ENCODE measurements around the gene SIGMAR1. TPM values are rescaled to one million over a fixed set of nuclear protein-coding genes. Genes with fewer than 3 reads are reported as not detected.

SIGMAR1 gene
- total and polyA plus RNA-seq, 8 donors = 36.0 to 72.1 (median 45.0) TPM

DNA sequence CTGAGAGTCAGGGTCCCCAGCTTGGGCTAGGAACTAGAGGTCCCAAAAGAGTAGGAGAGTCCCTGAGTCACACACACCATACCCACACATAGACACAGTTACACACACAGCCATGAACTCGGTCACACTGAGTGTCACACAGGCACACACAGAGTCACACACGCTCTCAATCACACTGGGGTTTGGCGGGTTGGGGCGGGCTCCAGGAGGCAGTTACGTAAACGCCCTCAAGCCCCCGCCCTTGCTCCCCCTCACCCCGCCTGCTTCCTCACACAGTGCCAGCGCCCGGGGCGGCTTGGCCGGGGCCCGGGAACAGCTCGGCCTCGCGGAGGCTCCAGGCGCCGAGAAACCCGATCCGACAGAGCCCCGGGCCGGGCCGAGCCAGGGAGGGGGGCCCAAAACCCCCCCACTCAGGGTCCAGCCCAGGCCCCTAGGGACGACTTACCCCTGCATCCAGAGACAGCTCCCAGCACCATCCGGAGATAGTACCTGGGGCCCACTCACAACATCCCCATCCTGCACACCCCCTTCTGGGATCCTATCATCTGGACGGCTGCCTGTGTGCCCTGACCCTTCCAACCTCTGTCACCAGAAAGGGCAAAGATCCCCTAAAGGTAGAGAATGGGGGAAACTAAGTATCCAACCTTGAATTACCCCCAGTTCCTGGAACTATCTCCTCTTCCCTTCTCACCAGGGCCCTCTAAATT lies 44.5 kb downstream of the SIGMAR1 start:
- no peaks in the 10 kb centered on the region for H3K9me3 ChIP-seq

DNA sequence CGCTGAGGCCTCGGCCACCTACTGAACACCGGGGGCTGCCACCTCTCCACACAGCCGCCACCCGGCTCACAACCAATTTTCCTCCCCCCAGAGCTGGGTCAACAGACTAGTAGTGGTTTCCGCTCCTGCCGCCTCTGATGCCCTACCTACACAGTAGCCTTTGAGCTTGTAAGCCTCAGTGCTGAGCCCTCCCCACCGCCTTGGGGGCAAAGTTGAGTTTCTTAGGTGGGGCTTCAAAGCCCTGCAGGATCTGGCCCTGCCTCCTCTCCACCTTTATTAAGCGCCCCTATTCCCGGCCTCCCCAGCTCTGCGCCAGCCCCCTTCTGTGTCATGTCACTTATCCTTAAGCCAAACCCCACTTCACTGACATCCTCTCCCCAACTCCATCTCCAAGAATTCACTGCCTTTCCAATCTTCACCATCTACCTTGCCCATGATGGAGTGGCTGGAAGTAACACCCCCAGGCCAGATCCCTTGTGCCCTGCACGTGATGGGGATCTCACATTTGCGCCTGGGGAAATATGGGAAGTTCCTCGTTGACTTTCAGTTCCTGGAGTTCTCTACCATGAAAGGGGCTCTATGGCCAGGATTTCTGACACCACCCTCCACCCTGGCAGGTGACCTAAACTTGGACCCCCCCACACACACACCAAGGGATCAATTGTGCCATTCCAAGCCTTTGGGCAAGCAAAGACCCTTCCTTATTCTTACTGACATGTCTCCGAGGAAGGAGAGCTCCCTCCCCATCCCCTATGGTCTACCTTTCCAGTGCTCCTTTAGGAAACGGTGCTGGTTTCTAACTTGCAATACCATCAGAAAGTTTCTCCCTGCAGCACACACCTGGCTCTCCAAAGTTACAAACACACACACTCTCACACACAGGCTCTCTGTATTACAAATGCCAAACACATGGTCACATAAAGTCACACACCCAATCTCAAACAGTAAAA lies 45.4 kb downstream of the SIGMAR1 start:
- TF ChIP-seq, protein P1, sequence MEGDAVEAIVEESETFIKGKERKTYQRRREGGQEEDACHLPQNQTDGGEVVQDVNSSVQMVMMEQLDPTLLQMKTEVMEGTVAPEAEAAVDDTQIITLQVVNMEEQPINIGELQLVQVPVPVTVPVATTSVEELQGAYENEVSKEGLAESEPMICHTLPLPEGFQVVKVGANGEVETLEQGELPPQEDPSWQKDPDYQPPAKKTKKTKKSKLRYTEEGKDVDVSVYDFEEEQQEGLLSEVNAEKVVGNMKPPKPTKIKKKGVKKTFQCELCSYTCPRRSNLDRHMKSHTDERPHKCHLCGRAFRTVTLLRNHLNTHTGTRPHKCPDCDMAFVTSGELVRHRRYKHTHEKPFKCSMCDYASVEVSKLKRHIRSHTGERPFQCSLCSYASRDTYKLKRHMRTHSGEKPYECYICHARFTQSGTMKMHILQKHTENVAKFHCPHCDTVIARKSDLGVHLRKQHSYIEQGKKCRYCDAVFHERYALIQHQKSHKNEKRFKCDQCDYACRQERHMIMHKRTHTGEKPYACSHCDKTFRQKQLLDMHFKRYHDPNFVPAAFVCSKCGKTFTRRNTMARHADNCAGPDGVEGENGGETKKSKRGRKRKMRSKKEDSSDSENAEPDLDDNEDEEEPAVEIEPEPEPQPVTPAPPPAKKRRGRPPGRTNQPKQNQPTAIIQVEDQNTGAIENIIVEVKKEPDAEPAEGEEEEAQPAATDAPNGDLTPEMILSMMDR (IDR thresholded peaks at IDR 0.05) = no peak
- H3K9me3 ChIP-seq = no peaks in the 10 kb centered on the region
- H3K27ac ChIP-seq = no peak overlapping the region
- ATAC-seq (no peak), DNase-seq (no peak)
- peak overlapping the region in 1 of 2 donors; percentile 40 for H3K4me3 ChIP-seq
- H3K27me3 ChIP-seq = peaks cover 52 to 77% of the 10 kb centered on the region in 2 donors
- peaks cover 21 to 45% of the 10 kb centered on the region in 2 donors for H3K4me1 ChIP-seq
- no peaks in the 10 kb centered on the region for H3K36me3 ChIP-seq
- intact Hi-C loops (cut with DNase I) = loop anchor here in 1 of 2 donors (5.0 kb wide), 1 partner anchor 45 kb away; no protein-coding TSS in a partner anchor

More for the DNA sequence above, 44.5 kb downstream of the SIGMAR1 start:
- intact Hi-C loops (cut with DNase I) = loop anchor here in 1 of 2 donors (5.0 kb wide), 1 partner anchor 46 kb away; no protein-coding TSS in a partner anchor
- no peaks in the 10 kb centered on the region for H3K36me3 ChIP-seq
- no peak overlapping the region for H3K4me3 ChIP-seq
- TF ChIP-seq, protein P1 (IDR thresholded peaks at IDR 0.05) = no peak
- H3K4me1 ChIP-seq = peaks cover 21 to 45% of the 10 kb centered on the region in 2 donors
- no peak overlapping the region for H3K27ac ChIP-seq
- ATAC-seq (peak; percentile 44), DNase-seq (peak in 1 of 4 donors; percentile 80)
- H3K27me3 ChIP-seq = peaks cover 47 to 68% of the 10 kb centered on the region in 2 donors

DNA sequence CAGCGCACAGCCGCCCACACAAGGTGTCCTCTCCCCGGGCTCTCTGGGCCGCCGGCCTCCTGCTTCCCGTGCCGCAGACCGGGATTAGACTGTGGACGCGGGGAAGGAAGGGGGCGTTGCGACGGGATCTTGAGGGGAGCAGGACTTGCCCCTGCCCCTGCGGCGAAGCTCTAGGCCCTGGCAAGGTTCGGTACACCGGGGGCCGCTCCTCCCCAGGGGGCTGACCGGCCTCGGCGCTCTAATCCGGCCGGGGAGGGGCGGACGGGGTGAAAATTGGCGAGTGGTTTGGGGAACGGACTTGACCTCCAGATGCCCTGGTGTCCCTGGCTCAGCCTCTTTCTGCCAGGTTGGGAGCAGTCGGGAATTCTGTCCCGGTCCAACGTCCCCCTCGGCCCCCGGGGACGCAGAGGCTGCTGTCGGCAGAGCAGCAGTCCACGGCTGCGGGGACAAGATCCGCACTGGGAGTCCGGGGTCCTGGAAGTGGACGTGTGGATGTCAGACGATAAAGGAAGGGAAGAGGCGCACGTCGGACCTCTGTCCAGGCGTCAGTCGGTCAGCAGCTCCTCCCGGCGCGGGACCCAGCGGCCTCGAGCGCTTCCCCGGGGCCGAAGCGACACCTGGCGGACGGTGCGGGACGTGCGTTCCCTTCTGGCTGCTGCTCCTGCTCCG lies 46.2 kb downstream of the SIGMAR1 start:
- DNase-seq (peak in 3 of 4 donors; percentile 85 to 98 (median 87)), ATAC-seq (peak; percentile 96)
- Histone ChIP-seq H3K27ac (no peak overlapping the region), H3K4me3 (peak overlapping the region; percentile 4 to 40), H3K4me1 (peaks cover 21 to 45% of the 10 kb centered on the region in 2 donors), H3K9me3 (no peaks in the 10 kb centered on the region), H3K27me3 (peaks cover 52 to 85% of the 10 kb centered on the region in 2 donors), H3K36me3 (no peaks in the 10 kb centered on the region)
- TF ChIP-seq, protein P1 (IDR thresholded peaks at IDR 0.05) = peak; percentile 89 to 93
- intact Hi-C loops (cut with DNase I) = loop anchor here in 1 of 2 donors (5.0 kb wide), 1 partner anchor 44 kb away; no protein-coding TSS in a partner anchor

DNA sequence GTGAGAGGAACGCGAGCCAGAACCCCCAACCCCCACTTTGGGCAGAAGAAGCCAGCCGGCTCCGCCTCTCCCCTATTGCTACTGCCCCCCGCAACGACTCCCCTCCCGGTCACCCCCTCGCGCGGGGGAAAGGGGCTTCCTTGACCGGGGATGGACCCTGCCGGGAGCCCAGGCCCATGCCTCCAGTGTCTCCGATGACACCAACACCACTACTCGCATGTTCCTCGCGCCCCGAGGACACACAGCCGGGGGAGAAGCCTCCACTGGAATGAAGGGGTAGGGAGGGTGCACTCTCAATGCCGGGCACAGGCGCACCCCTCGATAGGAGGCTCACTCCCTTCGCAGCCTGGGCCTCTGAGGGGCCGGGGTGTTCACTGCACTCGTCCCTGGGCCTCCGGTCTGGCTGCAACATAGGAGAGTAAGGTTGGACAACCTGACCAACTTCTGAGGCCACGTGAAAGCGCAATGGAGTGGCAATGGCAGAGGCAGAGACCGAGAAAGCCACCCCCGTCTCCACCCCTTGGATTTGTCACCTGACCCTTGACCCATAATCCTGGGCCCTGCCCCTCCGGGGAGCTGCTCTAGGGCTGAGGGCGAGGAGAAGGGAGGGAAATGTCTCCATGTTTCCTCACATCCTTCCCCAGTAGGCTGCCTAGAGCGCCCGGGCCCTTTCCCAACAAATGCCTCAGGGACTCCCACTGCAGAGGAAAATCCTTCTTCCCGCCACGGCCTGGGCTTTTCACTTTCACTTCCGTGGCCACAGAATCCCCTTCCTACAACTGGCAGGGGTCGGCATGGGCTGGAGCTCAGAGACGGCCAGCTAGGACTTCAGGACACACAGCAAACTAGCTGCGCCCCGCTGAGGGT lies 47.0 kb downstream of the SIGMAR1 start:
- intact Hi-C loops (cut with DNase I) = loop anchor here in 1 of 2 donors (5.0 kb wide), 1 partner anchor 43 kb away; no protein-coding TSS in a partner anchor
- Histone ChIP-seq H3K4me1 (peaks cover 21 to 45% of the 10 kb centered on the region in 2 donors), H3K9me3 (no peaks in the 10 kb centered on the region), H3K36me3 (no peaks in the 10 kb centered on the region), H3K27ac (no peak overlapping the region), H3K4me3 (peak overlapping the region; percentile 4 to 40), H3K27me3 (peaks cover 52 to 93% of the 10 kb centered on the region in 2 donors)
- ATAC-seq = peak; percentile 6
- TF ChIP-seq, protein P1 (IDR thresholded peaks at IDR 0.05) = no peak
- no peak for DNase-seq

Data from left lung (tissue), 10 donors.